HG03097 (cell line): ENCODE measurements around the gene GDF15.

Experiments used
- ATAC-seq: cut with Tn5 transposase; IDR thresholded peaks from one replicate; pipeline ENCODE4 v1.9.1; 2021; ENCODE audit not compliant: unreplicated experiment, low FRiP score

GDF15 gene

DNA sequence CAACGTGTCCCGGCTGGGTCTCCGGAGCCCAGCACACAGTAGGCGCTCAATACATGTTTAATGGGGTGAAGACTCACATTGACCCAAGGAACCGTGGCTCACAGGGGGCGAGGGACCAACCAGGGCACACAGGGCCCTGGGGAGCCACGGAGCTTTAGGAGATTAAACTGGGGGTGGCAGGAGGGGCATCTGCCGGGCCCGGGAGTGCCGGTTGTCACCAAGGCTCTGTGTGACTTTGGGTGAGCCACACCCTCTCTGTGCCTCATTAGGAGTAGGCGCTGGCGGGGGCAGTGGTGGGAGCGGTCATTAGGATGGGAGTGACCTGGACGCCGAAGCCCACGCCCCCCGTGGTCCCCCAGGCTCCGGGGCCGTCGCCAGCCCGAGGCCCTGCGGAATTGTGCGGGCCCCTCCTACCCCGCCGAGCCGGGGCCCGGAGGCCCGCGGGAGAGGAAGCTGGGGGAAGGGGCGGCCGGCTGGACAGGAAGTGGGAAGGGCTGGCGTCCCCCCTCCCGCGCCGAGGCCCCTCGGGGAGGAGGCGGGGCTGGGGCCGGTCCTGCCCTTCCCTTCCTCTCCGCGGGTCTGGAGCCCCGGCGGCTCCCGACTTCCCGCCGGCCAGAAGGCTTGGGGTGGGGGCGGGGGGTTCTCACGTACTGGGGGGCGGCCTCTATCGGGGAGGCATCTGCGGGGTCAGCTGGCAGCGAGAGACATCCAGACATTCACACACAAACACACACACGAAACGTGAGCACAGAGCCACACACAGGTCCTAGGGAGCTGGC, 31.5 kb downstream of the GDF15 start:
- ATAC-seq: no peak

DNA sequence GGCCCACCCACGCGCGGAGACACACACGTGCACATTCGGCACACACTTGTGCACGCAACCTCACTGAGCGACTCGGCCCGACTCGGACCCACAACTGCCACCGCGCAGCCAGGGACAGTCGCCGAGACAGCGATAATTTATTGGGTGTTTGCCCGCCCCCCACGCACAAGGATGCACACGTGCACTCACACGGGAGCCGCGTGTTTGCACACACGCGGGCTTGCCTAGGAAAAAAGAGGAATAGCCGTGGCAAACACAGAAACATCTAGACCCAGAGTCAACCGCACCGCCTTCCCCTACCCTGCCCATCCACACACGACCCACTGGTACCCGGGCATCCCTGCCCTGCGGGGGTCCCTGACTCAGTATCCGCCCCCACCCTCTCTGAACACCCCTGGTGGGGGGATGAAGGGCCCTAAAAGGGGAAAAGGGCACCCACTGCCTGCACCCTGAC, 32.1 kb downstream of the GDF15 start:
- ATAC-seq: no peak

DNA sequence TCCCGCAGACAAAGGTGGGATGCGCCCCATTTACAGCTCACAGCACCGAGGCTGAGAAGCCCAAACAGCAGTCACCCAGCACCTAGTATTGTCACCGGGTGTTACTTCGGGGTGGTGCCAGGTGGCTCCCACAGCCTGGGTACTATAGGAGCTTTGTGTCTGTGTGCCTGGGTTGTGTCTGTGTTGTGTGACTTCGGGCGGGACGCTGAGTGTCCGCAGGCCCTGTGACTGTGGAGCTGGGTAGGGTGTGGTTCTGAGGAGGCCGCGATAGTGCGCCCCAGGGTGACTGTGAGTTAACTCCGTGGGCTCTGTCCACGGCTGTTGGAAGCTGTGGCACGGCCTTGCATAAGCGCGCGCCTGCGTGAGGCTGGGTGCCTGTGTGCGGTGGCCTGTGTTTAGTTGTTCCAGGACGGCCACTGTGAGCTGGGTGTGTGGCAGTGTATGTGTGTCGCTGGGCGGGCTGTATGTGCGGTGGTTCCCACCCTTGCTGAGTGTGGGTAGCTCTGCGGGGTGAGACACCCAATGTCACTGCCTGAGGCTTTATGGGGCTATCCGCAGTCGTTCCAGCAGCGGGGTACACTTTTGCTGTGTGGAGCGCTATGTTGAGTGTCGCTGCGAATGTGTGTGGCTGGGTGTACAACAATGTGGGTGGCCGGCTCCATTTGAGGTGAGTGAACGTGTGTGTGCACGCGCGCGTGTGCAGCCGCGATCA, 32.7 kb downstream of the GDF15 start:
- peak; percentile 5 for ATAC-seq

DNA sequence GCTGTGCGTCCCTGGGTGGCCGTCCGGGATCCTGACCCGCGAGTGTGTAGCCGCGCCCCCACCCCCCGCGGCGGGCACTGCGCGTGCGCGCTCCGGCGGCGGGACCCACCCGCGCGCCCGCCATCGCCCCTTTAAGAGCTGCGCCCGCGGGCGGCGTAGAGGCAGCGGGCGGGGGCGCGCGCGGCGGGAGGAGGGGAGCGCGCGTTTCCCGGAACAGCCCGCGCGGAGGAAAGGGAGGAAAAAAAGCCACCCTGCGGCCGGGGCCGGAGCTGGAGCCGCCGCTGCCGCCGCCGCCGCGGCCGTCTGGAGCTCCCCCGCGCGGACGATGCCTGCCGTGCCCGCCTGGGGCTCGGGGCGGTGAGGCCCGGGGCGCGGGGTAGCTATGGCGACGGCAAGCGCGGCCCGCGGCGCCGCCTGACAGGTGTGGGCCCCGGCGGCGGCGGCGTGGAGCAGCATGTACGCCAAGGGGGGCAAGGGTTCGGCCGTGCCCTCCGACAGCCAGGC, 33.3 kb downstream of the GDF15 start, which contains the start of gene SSBP4:
SSBP4 (plus strand) TSS at position 204 of the 504 bp plus-strand sequence; CDS start at position 455, 251 bp downstream.
- ATAC-seq: peak; percentile 42

DNA sequence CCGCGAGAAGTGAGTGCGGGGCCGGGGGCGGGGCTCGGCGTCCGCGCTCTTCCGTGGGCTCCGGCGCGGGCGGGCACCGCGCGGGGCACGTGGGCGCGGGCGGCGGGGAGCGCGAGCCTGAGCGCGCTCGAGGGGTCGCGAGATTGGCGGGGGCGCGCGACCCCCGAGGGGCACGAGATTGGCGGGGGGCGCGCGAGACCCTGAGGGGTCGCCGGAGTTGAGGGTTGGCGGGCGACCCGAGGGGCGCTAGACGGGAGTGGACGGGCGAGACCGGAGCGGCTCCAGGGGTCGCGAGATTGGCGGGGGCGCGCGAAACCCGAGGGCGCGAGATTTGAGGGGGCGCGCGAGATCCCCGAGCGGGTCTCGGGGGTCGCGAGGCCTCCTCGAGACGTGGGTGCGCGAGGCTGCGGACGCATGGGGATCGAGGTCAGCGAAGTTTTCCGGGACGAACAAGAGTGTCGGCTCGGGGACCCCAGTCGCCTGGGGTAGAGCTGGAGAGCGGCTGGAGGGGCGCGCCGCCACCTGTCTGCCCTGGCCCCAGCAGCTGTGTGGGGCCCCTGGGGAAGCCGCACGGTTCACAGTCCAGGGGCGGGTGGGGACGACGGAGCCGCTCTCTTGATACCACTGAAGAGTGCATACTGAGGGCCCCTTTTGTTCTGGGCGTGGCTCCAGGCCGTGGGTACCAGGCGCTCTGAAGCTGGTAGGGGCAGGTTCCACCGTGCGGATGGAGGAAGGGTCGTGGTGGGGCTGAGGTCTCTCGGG, 33.9 kb downstream of the GDF15 start:
- peak; percentile 11 for ATAC-seq

DNA sequence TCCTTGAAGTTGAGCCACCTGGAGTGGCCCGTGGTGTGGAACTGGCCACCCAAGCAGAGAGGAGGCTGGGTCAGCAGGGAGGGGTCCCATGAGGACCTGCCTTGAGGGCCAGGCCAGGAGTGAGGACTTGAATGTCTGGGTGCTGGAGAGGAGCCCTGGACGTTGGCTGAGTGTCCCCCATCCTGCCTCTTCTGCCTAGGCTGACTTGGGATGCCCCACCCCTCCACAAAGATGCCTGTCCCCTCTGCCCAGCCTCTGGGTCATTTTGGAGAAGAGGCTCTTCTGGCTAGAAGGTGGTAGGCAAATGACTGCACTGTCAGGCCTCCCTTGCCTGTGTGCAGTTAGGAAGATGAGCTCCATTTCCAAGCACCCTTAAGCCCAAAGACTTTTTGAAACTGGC, 35.0 kb downstream of the GDF15 start:
- no peak for ATAC-seq

DNA sequence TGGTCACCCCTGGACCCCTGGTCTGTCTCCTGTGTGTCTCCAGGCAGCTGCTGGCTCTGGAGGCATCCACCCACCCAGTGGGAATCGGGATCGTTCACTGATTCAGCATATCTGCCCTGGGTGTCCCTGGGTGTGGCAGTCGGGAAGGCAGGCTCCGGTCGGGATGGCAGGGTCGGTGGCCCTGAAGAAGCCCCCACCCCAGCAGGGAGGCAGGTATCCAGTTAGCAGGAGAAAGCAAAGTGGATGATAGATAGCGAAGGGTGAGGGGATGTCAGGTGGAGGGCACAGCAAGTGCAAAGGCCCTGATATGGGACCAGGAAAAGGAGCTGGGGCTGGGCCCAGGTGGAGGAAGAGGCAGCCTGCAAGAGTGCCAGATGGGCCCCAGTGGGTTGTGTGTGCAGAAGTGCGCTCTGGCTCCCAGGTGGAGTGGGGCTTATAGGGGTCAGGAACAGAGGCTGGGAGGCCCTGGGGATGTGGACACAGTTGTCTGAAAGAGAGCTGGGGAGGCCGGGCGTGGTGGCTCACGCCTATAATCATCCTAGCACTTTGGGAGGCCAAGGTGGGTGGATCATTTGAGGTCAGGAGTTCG, 35.5 kb downstream of the GDF15 start:
- ATAC-seq: no peak

DNA sequence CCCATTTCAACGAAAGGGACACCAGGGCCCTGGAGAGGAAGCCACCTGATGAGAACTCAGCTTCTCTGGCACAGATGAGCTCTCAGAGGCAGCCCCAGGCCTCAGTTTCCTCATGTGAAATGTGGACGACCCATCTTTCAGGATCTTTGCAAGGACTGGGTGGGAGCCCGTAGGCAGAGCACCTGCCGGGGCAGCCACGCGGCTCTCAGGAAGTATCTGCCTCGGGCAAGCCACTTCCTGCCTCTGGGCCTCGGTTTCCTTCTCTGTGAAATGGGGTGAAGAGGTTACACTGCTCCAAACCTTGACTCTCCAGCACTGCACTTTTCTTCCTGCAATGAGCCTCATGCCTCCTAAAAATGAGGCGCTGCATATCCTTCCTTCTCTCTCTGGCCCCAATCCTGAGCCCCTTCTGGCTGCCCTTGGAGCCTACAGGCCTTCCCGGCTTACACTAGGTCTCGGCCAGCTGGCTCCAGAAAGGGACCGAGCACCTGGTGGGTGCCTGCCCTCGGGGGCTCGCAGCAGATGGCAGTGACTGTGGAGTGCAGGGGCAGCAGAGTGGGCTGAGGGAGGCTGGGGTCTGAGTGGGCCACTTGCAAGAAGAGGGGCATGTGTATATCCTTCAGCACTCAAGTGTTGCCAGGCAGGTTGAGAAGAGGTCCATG, 36.7 kb downstream of the GDF15 start:
- no peak for ATAC-seq

DNA sequence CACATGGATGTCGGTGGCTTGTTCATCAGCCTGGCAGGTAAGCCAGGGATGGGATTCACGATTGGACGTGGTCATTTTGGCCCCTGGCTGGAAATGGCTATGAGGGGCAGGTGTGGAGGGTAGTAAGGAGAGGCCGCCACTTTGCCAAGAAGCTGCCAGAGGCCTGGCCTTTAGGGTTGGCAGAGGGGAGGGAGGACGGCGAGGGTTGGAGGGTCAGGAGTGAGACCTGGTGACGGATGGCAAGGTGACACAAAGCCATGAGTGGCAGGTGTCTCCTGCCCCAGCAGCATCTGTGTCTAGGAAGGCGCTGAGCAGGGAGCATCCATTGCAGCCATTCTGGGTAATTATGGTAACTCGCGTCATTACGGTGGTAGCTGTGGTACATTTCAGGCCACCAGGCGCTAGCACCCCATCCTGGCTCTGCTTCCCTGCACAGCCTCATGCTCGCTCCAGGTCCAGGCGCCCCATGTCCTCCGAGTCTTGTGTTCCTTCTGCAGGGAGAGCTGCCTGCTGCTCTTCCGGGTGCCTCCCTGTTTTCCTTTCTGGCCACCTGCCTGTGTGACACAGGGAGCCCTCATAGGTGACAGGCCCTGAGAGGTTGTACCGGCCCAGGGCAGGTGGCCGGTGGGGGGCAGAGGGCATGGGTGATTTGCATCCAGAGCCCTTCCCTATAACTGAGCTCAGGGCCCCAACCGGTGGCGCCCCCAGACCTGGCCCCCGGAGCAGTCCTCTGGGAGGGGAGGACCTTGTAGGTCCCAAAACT, 37.5 kb downstream of the GDF15 start:
- ATAC-seq: no peak

DNA sequence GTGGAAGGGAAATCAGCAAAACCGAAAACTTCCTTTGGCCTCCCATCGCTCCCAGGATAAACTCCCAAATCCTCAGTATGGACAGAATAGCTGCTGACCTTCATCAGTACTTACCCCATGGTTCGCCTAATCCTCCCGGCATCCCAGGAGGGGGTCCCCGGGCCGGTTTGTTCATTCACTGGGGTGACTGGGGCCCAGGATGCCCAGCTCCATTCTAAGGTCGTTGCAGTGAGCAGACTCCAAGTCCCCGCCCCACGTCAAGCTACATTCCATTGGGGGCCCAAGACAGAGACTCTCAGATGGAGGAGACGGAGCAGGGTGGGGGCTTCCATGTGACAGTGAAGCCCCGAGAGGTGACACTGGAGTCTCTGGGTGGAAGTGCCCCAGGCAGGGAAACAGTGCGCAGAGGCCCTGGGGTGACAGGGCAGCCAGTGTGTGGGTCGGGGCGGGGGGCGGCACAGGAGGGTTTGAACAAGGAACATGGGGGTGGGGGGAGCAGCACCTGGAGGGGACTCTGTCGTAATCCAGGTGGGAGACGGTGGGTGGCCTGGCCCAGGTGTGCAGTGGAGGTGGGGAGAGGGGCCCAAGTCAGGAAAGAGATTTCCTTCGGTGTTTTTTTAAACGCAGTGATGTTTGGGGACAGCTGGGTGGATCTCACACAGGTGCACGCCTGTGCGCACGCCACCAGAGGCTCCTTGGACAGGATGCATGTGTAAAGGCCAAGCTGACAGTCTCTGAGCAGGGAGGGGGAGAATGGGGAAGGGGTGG, 38.3 kb downstream of the GDF15 start:
- no peak for ATAC-seq

DNA sequence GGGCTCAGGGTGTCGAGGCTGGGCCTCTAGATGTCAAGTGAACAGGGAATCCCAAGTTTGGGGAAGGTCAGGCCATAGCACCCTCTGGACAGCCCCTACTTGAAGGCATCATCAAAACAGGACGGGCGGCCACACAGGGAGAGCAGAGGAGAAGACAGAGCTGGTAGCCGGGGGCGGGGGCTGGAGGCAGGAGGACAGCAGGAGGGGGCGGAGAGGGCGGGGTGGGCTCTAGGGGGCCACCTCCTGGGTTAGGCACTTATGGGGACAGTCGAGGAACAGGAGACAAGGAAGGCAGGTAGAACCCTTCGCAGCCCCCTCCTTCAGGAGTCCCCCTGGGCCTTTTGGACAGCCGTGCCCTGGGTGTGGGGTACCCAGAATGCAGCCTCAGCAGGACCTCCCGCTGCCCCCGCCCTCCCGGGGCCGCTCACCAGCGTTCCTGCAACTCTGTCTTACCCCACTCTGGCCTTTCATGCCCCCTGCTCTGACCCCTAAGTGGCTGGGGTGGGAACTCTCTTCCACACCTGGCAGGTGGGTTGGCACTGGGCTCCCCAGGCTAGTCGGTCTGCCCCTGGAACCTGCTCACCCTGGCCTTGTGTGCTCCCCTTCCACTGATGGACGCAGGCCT, 39.0 kb downstream of the GDF15 start:
- ATAC-seq: no peak

DNA sequence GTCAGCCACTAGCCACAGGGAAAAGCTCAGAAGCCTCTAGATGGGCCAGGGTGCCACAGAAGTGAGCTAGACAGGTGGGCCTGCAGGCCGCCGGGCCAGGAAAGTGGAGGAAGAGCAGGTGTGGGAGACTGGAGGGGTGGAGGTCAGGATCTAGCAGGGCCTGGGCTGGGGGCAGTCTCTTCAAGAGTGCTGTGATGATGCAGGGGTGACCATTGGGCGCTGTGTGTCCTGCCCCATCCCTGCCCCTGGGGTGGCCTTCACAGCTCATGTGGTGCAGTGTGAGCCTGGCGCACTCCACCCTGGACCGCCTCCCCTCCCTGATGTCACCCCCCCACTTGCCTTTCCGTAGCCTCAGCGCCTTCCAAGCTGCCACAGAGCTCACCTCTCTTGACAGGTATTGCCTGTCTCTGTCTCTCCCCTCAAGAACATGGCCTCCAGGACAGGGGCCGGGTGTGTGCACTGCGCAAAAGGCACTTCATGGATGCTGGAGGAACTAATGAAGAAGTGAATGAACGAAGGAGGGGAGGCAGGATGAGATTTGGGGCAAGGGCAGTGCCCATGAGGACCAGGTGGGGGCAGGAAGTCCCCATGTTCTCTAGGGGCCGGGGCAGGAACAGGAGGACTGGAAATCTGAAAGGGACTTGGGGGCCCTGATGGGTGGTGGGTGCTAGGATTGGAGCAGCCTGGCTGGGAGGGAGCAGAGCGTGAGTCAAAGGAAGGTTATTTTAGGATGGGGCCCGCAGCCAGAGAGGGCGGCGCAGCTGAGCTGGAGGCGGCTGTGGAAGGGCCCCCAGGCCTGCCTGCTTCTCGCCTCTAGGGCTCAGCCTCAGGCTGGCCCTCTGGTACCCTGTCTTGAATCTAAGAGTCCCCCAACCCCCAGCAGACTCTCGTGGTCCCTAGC, 39.8 kb downstream of the GDF15 start:
- no peak for ATAC-seq

DNA sequence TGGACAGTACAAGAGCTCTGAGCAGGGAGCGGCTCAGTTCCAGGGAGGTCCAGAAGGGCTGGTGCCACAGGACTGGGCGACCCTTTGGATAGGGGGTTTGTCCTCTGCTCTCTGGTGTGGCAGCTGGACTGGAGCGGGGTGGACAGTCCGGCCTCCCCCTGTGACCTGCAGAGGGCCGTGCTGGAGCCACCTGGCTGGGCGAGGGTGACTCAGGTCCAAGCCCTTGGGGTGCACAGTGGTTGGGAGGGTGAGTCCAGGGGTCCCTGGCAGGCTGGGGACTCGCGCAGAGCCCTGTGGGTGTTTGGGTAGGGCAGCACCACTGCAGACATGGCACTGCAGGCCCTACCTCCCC, 40.4 kb downstream of the GDF15 start:
- no peak for ATAC-seq

DNA sequence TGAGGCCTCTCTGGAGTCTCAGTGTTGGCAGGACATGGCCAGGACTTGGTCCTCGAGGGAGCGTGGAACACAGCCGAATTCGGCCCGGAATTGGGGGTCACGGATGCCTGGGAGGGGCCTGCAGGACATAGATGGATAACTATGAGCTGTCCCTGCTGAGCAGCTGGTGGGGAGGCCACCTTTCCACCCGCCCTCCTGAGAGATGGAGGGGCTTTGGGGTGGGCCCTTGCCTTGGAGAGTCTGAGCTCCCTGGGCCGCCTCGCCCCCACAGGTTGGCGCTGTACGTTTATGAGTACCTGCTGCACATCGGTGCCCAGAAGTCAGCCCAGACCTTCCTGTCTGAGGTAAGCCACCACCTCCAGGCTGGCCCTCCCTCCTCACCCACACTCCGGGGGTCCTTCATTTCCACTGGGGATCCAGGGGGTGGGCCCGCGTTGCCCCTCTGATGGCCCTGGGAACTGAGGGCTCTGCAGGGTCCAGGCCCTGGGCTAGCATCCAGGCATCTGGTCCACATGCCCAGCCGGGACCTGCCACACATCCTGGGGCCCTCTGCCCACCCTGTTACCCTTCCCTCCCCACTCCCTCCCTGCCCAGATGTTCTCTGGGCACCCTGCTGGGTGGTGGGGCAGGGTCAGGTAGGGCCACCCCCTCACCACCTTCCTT, 41.3 kb downstream of the GDF15 start:
- no peak for ATAC-seq

DNA sequence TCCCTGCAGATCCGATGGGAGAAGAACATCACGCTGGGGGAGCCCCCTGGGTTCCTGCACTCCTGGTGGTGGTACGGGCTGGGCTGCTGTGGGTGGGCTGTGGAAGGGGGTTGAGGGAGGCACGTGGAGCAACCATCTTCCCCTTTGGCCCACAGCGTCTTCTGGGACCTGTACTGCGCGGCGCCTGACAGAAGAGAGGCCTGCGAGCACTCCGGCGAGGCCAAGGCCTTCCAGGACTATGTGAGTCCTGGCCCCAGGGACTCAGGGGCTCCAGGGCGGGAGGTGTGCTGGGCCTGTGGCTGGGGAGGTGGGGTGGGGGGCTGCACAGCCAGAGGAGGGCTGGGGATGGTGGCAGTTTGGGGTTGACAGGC, 41.8 kb downstream of the GDF15 start:
- no peak for ATAC-seq

DNA sequence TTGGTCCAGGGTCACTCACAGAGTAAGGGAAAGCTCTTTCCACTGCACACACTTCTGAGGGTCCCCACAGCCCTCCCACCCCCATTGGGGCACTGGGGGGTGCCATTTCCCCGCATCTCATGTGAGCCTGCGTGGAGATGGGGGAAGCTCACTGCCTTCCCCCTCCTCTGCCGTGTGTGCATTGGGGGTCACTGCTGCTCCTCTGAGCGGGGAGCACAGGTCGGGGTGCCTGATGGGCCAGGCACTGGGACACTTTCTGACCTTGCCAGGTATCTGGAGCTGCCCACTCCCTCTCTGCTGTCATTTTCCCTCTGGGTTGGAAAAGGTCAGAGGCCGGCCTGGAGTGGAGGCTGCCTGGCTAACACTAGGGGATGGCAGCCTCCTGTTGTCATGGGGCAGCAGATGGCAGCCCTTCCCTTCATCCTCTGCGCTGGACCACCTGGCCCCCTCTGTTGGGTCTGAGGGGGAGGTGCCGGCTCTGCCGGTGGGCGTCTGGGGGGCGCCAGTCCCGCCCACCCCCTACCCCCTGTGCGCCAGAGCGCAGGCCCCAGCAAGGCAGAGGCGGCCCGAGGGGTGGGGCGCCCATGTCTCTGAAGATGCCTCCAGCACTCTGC, 42.3 kb downstream of the GDF15 start:
- no peak for ATAC-seq
